Sigmoid colon (tissue), 4 donors: Measurements from ENCODE around the gene ARHGDIB.

ENCODE experiments used
- EP300 ChIP-seq, 4 donors: sonication (generic); formaldehyde crosslinking; IDR thresholded peaks; one replicate each; pipeline ENCODE4 v1.6.1; 2017; ENCODE audit warnings: antibody characterized with exemption in 4 of 4
- POLR2A ChIP-seq, 2 donors: fragments of 450-650 bp; IDR thresholded peaks; one replicate each; pipeline ENCODE4 v1.6.1; 2016; ENCODE audit warnings: antibody characterized with exemption in 2 of 2, mild to moderate bottlenecking in 2 of 2, moderate library complexity in 2 of 2
- POLR2AphosphoS5 ChIP-seq, 4 donors: sonication (generic); formaldehyde crosslinking; IDR thresholded peaks; one replicate each; pipeline ENCODE4 v1.6.1; 2017; ENCODE audit warnings: antibody characterized with exemption in 4 of 4
- TF ChIP-seq, protein P1 (sequence below), 4 experiments: fragments of 450-650 bp in 3 of 4; fragments of 200-600 bp in 1 of 4; IDR thresholded peaks; one replicate each; pipeline ENCODE4 v1.5.1; 2016 to 2019; ENCODE audit warnings: antibody characterized with exemption in 4 of 4, mild to moderate bottlenecking in 3 of 4, moderate library complexity in 2 of 4

DNA sequence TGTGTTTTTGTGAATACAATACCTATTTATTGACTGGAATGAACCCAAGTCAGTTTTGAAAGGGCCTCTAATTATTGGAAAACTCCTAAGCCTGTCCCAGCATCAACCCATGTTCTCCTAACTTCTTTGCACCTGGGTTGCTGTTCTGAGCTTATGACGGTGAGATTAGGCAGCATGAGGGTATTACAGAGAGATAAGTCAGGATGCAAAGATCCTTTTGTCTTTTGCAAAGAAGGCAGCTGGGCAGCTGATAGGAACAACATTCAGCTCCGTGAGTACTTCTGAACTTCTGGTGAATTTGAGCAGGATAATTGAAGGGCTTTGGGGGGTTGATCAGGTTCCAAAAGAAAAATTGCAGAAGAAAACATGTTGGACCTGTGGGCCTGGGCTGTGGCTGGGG, 11.4 kb upstream of the ARHGDIB start, which contains the start of gene PDE6H:
- TF ChIP-seq, protein P1, sequence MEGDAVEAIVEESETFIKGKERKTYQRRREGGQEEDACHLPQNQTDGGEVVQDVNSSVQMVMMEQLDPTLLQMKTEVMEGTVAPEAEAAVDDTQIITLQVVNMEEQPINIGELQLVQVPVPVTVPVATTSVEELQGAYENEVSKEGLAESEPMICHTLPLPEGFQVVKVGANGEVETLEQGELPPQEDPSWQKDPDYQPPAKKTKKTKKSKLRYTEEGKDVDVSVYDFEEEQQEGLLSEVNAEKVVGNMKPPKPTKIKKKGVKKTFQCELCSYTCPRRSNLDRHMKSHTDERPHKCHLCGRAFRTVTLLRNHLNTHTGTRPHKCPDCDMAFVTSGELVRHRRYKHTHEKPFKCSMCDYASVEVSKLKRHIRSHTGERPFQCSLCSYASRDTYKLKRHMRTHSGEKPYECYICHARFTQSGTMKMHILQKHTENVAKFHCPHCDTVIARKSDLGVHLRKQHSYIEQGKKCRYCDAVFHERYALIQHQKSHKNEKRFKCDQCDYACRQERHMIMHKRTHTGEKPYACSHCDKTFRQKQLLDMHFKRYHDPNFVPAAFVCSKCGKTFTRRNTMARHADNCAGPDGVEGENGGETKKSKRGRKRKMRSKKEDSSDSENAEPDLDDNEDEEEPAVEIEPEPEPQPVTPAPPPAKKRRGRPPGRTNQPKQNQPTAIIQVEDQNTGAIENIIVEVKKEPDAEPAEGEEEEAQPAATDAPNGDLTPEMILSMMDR (IDR thresholded peaks at IDR 0.05) = no peak
- TF ChIP-seq POLR2AphosphoS5 (IDR thresholded peaks at IDR 0.05) = no peak
- no peak for TF ChIP-seq POLR2A (IDR thresholded peaks at IDR 0.05)
- TF ChIP-seq EP300 (IDR thresholded peaks at IDR 0.05) = no peak
